HepG2 (cell line): Measurements from ENCODE around the gene RFXAP. TPM values are rescaled to one million over a fixed set of nuclear protein-coding genes. Genes with fewer than 3 reads are reported as not detected.

Source experiments
- ATAC-seq: fragments of 200-7000 bp; cut with Tn5 transposase; 3 replicates; pipeline ENCODE4 v1.9.1; 2020; ENCODE audit warnings: mild to moderate bottlenecking, moderate library complexity
- BruUV-seq: library from RNA; stranded (reverse); fragments of 400-500 nt; replicated peaks from 2 replicates; lab custom pipeline; 2021; lab: Mats Ljungman, UMichigan
- CTCF ChIA-PET: fragments of 300-600 bp; formaldehyde crosslinking; extraction: SDS; loops from one replicate; lab custom pipeline; 2021; ENCODE audit warnings: low total read pairs, inconsistent platforms, low intra/inter-chr PET ratio; lab: Yijun Ruan, JAX
- POLR2A ChIA-PET: fragments of 350-600 bp; sonication (Branson Sonifier 250); formaldehyde crosslinking; loops from one replicate; lab custom pipeline; 2020; ENCODE audit warnings: antibody characterized with exemption, inconsistent platforms; lab: Yijun Ruan, JAX
- DNase-seq: peaks from one replicate; pipeline ENCODE4 v3.0.0-alpha.2; 2015; ENCODE audit warnings: low spot score
- FAIRE-seq: peaks from 3 replicates; lab custom pipeline; 2011; peaks lifted over from hg19 to GRCh38; lab: Jason Lieb, UNC
- H2AFZ ChIP-seq: one replicate; pipeline ENCODE4 v1.6.1; 2011; ENCODE audit warnings: low read length, inconsistent platforms
- H3K27ac ChIP-seq: fragments of 300-600 bp; 3 replicates; pipeline ENCODE4 v1.8.0; 2011; ENCODE audit warnings: mixed run types, mild to moderate bottlenecking, mixed read lengths, low read length, inconsistent platforms; ENCODE audit not compliant: insufficient read depth; ENCODE audit errors: extremely low read length
- H3K27me3 ChIP-seq, 2 experiments: fragments of 200-600 bp in 1 of 2; 2 replicates in 1 of 2; 3 replicates in 1 of 2; pipeline versions ENCODE4 v1.6.0 to v1.8.0; 2011; ENCODE audit warnings: low read length in 2 of 2, mild to moderate bottlenecking in 2 of 2, moderate library complexity in 2 of 2, inconsistent platforms in 1 of 2; ENCODE audit not compliant: insufficient read depth in 2 of 2, control insufficient read depth in 1 of 2
- H3K36me3 ChIP-seq, 2 experiments: fragments of 200-600 bp in 1 of 2; replicated peaks in 1 of 2; 2 replicates in 1 of 2; 3 replicates in 1 of 2; pipeline versions ENCODE4 v1.5.1 to v1.8.0; 2011; ENCODE audit warnings: low read length in 2 of 2, inconsistent platforms in 1 of 2; ENCODE audit not compliant: insufficient read depth in 2 of 2, control insufficient read depth in 1 of 2
- H3K4me1 ChIP-seq: 2 replicates; pipeline ENCODE4 v1.5.1; 2012; ENCODE audit warnings: low read length, inconsistent platforms; ENCODE audit not compliant: insufficient read depth
- H3K4me2 ChIP-seq: 2 replicates; pipeline ENCODE4 v1.6.0; 2011; ENCODE audit warnings: low read depth, low read length, inconsistent platforms
- H3K4me3 ChIP-seq, 3 experiments: fragments of 200-600 bp in 1 of 3; sonication (generic), shearing (Covaris generic) in 1 of 3; replicated peaks in 1 of 3; 2 replicates each; pipeline ENCODE4 v1.5.1; 2011 to 2016; ENCODE audit warnings: low read length in 3 of 3, inconsistent platforms in 2 of 3, low read depth in 2 of 3, mild to moderate bottlenecking in 2 of 3, control low read depth in 1 of 3, mixed read lengths in 1 of 3; ENCODE audit not compliant: insufficient read depth in 1 of 3
- H3K79me2 ChIP-seq: one replicate; pipeline ENCODE4 v1.6.1; 2011; ENCODE audit warnings: low read length, inconsistent platforms; ENCODE audit not compliant: insufficient read depth
- H3K9ac ChIP-seq: 2 replicates; pipeline ENCODE4 v1.6.0; 2011; ENCODE audit warnings: mild to moderate bottlenecking, low read depth, low read length, inconsistent platforms; ENCODE audit not compliant: insufficient read depth
- H3K9me3 ChIP-seq: 2 replicates; pipeline ENCODE4 v1.5.1; 2012; ENCODE audit warnings: mild to moderate bottlenecking, low read length
- H4K20me1 ChIP-seq: 2 replicates; pipeline ENCODE4 v1.6.0; 2011; ENCODE audit warnings: inconsistent platforms, mild to moderate bottlenecking, low read length, moderate library complexity; ENCODE audit not compliant: insufficient read depth
- ARNT ChIP-seq: fragments of 450-650 bp; IDR thresholded peaks from 2 replicates; pipeline ENCODE4 v1.6.1; 2017
- ELF3 ChIP-seq: IDR thresholded peaks from 2 replicates; pipeline ENCODE4 v1.6.1; 2016; ENCODE audit warnings: missing genetic modification reagents, missing compliant biosample characterization
- KLF16 ChIP-seq, 2 experiments: sonication (generic) in 1 of 2; formaldehyde crosslinking in 1 of 2; IDR thresholded peaks; 2 replicates each; pipeline versions ENCODE4 v1.6.1 to v1.8.0; 2016 to 2023; ENCODE audit warnings: missing genetic modification reagents in 2 of 2, missing compliant biosample characterization in 1 of 2
- MATR3 ChIP-seq: sonication (generic); formaldehyde crosslinking; IDR thresholded peaks from 2 replicates; pipeline ENCODE4 v1.4.0; 2020; ENCODE audit warnings: missing genetic modification reagents
- MED8 ChIP-seq: sonication (generic); formaldehyde crosslinking; IDR thresholded peaks from 2 replicates; pipeline ENCODE4 v1.8.1; 2023; ENCODE audit warnings: mild to moderate bottlenecking, missing genetic modification reagents; ENCODE audit not compliant: insufficient replicate concordance
- MZF1 ChIP-seq: sonication (generic); formaldehyde crosslinking; IDR thresholded peaks from 2 replicates; pipeline ENCODE4 v1.8.1; 2023; ENCODE audit warnings: mild to moderate bottlenecking, missing genetic modification reagents, borderline replicate concordance
- NAIF1 ChIP-seq: sonication (generic); formaldehyde crosslinking; IDR thresholded peaks from 2 replicates; pipeline ENCODE4 v1.5.0; 2020; ENCODE audit warnings: mild to moderate bottlenecking, missing genetic modification reagents, borderline replicate concordance
- NR2F6 ChIP-seq, 2 experiments: IDR thresholded peaks; 2 replicates each; pipeline ENCODE4 v1.6.1; 2016; ENCODE audit warnings: antibody characterized with exemption in 1 of 2, mild to moderate bottlenecking in 1 of 2
- RFX1 ChIP-seq: fragments of 450-650 bp; IDR thresholded peaks from 2 replicates; pipeline ENCODE4 v1.6.1; 2017
- SIX1 ChIP-seq: sonication (generic); formaldehyde crosslinking; IDR thresholded peaks from 2 replicates; pipeline ENCODE4 v1.4.0; 2020; ENCODE audit warnings: missing genetic modification reagents, borderline replicate concordance
- TBX2 ChIP-seq: sonication (generic); formaldehyde crosslinking; IDR thresholded peaks from 2 replicates; pipeline ENCODE4 v1.5.0; 2020; ENCODE audit warnings: missing genetic modification reagents, mild to moderate bottlenecking, borderline replicate concordance
- TBX3 ChIP-seq: fragments of 450-650 bp; IDR thresholded peaks from 2 replicates; pipeline ENCODE4 v1.6.1; 2017; ENCODE audit warnings: antibody characterized with exemption, mild to moderate bottlenecking, inconsistent platforms, borderline replicate concordance
- ZSCAN29 ChIP-seq: sonication (generic); formaldehyde crosslinking; conservative IDR thresholded peaks from 2 replicates; pipeline ENCODE4 v1.4.0; 2020; ENCODE audit warnings: mild to moderate bottlenecking, missing genetic modification reagents
- ZSCAN9 ChIP-seq: IDR thresholded peaks from 2 replicates; pipeline ENCODE4 v1.6.1; 2016; ENCODE audit warnings: borderline replicate concordance
- WGBS: methylation state at CpG from one replicate; pipeline ENCODE4 v1.1.6; 2017; ENCODE audit warnings: low lambda C conversion rate; 5-methylcytosine and 5-hydroxymethylcytosine counted together
- in situ Hi-C: cut with HindIII; loops from 2 replicates; pipeline ENCODE4 v1.10.0; 2017; ENCODE audit warnings: low pct_unique_long_range_greater_than_20kb; ENCODE audit not compliant: extremely low pct_ligation_motif_present
- intact Hi-C: fragments of 100-400 bp; cut with micrococcal nuclease; formaldehyde crosslinking; loops from one replicate; pipeline ENCODE4 v1.10.0; 2022; ENCODE audit not compliant: unreplicated experiment
- polyA plus RNA-seq, 8 experiments: library from polyadenylated mRNA; depleted of rRNA in 3 of 8; stranded (reverse) in 7 of 8; unstranded in 1 of 8; fragments of >200 nt; fragmentation: Illumina TruSeq in 4 of 8; extraction: Trizol in 4 of 8; gene quantifications; 2 replicates each; pipeline versions ENCODE4 v1.2.1 to v1.2.3, GENCODE V29; 2011 to 2016; ENCODE audit warnings: low read depth in 4 of 8, missing spikeins in 1 of 8, mixed read lengths in 1 of 8; ENCODE audit not compliant: insufficient read depth in 1 of 8
- total RNA-seq, 5 experiments: library from RNA; depleted of rRNA; stranded (reverse); fragments of >200 nt; fragmentation: Illumina TruSeq; extraction: Trizol; gene quantifications; 2 replicates each; pipeline ENCODE4 v1.2.3, GENCODE V29; 2016; ENCODE audit warnings: low read depth in 1 of 5
- TF ChIP-seq, protein P1 (sequence below): IDR thresholded peaks from 2 replicates; pipeline ENCODE4 v1.6.1; 2016; ENCODE audit warnings: control low read depth
- TF ChIP-seq, protein P2 (sequence below): sonication (generic); formaldehyde crosslinking; conservative IDR thresholded peaks from 2 replicates; pipeline ENCODE4 v1.4.0; 2020; ENCODE audit warnings: missing genetic modification reagents
- TF ChIP-seq, protein P3 (sequence below): IDR thresholded peaks from 2 replicates; pipeline ENCODE4 v1.6.1; 2016; ENCODE audit warnings: missing compliant biosample characterization, missing genetic modification reagents, borderline replicate concordance

Gene RFXAP
- total and polyA plus RNA-seq, 2 of the 13 experiments (the other 11 are each of a cell fraction or from before 2014, with no cell fraction given) = 1.8 to 7.9 TPM

DNA sequence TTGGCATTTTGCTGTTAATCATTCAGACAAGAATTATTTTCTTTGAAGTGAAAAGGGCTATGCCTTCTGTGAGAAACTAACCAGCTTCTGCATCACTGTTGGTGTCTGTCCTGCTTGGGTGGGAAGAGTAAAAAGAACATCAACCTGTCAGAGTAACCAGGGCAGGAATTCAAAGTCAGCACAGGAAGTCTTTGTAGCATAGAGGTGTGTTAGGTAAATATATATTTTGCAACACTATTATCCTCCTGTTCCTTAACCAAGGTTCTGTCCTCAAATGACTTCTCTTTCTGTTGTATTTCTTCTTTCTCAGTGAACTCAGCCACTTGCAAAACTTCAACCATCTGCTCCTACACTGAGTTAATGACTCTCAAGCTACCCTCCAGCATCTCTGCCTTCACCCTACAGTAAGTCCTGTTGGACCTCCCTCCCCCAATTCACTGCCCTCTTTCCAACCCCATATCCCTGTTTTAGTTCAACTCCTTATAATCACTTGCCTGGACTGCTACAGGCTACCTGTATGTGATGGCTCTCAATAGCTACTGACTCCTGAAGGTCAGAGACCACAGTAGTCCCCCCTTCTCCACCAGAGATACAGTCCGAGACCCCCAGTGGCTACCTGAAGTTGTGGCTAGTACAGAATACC, 51.1 kb downstream of the RFXAP start:
- intact Hi-C loops = no loop called here
- TF ChIP-seq ZSCAN9 (CRISPR knock-in tag) (0 out of 2 replicates have a peak, but pooled peaks have one; percentile 45), ARNT (no peak), TBX3 (peak; percentile 54; the same call in 1 of the 2 replicates), MED8 (no peak), NAIF1 (CRISPR knock-in tag) (no peak), ELF3 (CRISPR knock-in tag) (peak; percentile 77), RFX1 (no peak), MATR3 (CRISPR knock-in tag) (no peak), MZF1 (CRISPR knock-in tag) (no peak), KLF16 (CRISPR knock-in tag; IDR thresholded peaks at IDR 0.05) (peak in 1 of 2 experiments; percentile 36; a peak in 1 of 4 replicates), TBX2 (CRISPR knock-in tag) (peak; percentile 77; the same call in 1 of the 2 replicates), SIX1 (CRISPR knock-in tag) (0 out of 2 replicates have a peak, but pooled peaks have one; percentile 13), ZSCAN29 (CRISPR knock-in tag) (no peak), NR2F6 (IDR thresholded peaks at IDR 0.05) (no peak), NR2F6 (CRISPR knock-in tag; IDR thresholded peaks at IDR 0.05) (peak; percentile 59; the same call in 1 of the 2 replicates)
- TF ChIP-seq, protein P1, sequence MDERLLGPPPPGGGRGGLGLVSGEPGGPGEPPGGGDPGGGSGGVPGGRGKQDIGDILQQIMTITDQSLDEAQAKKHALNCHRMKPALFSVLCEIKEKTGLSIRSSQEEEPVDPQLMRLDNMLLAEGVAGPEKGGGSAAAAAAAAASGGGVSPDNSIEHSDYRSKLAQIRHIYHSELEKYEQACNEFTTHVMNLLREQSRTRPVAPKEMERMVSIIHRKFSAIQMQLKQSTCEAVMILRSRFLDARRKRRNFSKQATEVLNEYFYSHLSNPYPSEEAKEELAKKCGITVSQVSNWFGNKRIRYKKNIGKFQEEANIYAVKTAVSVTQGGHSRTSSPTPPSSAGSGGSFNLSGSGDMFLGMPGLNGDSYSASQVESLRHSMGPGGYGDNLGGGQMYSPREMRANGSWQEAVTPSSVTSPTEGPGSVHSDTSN = no peak
- TF ChIP-seq, protein P2, sequence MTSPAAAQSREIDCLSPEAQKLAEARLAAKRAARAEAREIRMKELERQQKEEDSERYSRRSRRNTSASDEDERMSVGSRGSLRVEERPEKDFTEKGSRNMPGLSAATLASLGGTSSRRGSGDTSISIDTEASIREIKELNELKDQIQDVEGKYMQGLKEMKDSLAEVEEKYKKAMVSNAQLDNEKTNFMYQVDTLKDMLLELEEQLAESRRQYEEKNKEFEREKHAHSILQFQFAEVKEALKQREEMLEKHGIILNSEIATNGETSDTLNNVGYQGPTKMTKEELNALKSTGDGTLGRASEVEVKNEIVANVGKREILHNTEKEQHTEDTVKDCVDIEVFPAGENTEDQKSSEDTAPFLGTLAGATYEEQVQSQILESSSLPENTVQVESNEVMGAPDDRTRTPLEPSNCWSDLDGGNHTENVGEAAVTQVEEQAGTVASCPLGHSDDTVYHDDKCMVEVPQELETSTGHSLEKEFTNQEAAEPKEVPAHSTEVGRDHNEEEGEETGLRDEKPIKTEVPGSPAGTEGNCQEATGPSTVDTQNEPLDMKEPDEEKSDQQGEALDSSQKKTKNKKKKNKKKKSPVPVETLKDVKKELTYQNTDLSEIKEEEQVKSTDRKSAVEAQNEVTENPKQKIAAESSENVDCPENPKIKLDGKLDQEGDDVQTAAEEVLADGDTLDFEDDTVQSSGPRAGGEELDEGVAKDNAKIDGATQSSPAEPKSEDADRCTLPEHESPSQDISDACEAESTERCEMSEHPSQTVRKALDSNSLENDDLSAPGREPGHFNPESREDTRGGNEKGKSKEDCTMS (CRISPR knock-in tag) = no peak
- TF ChIP-seq, protein P3, sequence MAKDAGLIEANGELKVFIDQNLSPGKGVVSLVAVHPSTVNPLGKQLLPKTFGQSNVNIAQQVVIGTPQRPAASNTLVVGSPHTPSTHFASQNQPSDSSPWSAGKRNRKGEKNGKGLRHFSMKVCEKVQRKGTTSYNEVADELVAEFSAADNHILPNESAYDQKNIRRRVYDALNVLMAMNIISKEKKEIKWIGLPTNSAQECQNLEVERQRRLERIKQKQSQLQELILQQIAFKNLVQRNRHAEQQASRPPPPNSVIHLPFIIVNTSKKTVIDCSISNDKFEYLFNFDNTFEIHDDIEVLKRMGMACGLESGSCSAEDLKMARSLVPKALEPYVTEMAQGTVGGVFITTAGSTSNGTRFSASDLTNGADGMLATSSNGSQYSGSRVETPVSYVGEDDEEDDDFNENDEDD (CRISPR knock-in tag) = no peak

More for the DNA sequence above, 51.1 kb downstream of the RFXAP start:
- H3K27me3 ChIP-seq = no peaks in the 10 kb centered on the region
- H3K4me3 ChIP-seq = no peak overlapping the region
- ATAC-seq (peak; percentile 92), FAIRE-seq (peak; percentile 92), DNase-seq (peak; percentile 68)
- no peak overlapping the region for H3K9ac ChIP-seq
- no peak overlapping the region for H2AFZ ChIP-seq
- no peaks in the 10 kb centered on the region for H3K9me3 ChIP-seq
- H3K36me3 ChIP-seq = peaks cover 11 to 42% of the 10 kb centered on the region in 2 experiments
- H3K4me2 ChIP-seq = peak overlapping the region; percentile 21; the same call in 1 of the 2 replicates
- H4K20me1 ChIP-seq = no peaks in the 10 kb centered on the region
- in situ Hi-C loops = no loop called here
- H3K79me2 ChIP-seq = no peaks in the 10 kb centered on the region
- BruUV-seq = no TSS peak
- POLR2A ChIA-PET = interaction anchor here (2.3 to 3.3 kb wide), 2 partner anchors 13 to 130 kb away, joined by 8 to 24 read pairs; partner anchors contain the start of gene EXOSC8
- peak overlapping the region; percentile 55 for H3K27ac ChIP-seq
- H3K4me1 ChIP-seq = peaks cover 44% of the 10 kb centered on the region
- 91% methylated on average over 1 of the region's 1 CpG for WGBS
- CTCF ChIA-PET = no interaction called here
